HG03575 (cell line): ENCODE measurements around the gene UBE2G1.

Source experiments
- ATAC-seq: cut with Tn5 transposase; IDR thresholded peaks from one replicate; pipeline ENCODE4 v1.9.1; 2021; ENCODE audit not compliant: unreplicated experiment, insufficient number of reproducible peaks, low FRiP score; ENCODE audit errors: extremely low read depth

The UBE2G1 gene

GRCh38 chr17:4313221-4314114, 53.0 kb downstream of the UBE2G1 start:
- ATAC-seq, result no peak

GRCh38 chr17:4310354-4311060, 56.0 kb downstream of the UBE2G1 start:
- no peak for ATAC-seq

GRCh38 chr17:4309897-4310296, 56.6 kb downstream of the UBE2G1 start:
- ATAC-seq, result no peak

GRCh38 chr17:4307179-4307930, 59.1 kb downstream of the UBE2G1 start:
- no peak for ATAC-seq

GRCh38 chr17:4305224-4305623, 61.3 kb downstream of the UBE2G1 start:
- ATAC-seq, result no peak

- no peak for ATAC-seq
Observed at GRCh38 chr17:4304417-4305027, 62.0 kb downstream of the UBE2G1 start.

- ATAC-seq, result no peak
Observed at GRCh38 chr17:4301066-4301465, 65.4 kb downstream of the UBE2G1 start.

- ATAC-seq, result no peak
Observed at GRCh38 chr17:4297351-4297750, 69.1 kb downstream of the UBE2G1 start.

- ATAC-seq, result no peak
Observed at GRCh38 chr17:4295686-4296085, 70.8 kb downstream of the UBE2G1 start.

GRCh38 chr17:4293572-4293971, 72.9 kb downstream of the UBE2G1 start:
- ATAC-seq, result no peak

GRCh38 chr17:4287710-4288109, 78.8 kb downstream of the UBE2G1 start:
- ATAC-seq, result no peak

GRCh38 chr17:4276514-4276913, 90.0 kb downstream of the UBE2G1 start:
- no peak for ATAC-seq

- ATAC-seq, result no peak
Observed at GRCh38 chr17:4272972-4273368, 93.5 kb downstream of the UBE2G1 start.

- ATAC-seq, result no peak
Observed at GRCh38 chr17:4272213-4272971, 94.1 kb downstream of the UBE2G1 start.

GRCh38 chr17:4270736-4271135, 95.7 kb downstream of the UBE2G1 start:
- no peak for ATAC-seq

- ATAC-seq, result no peak
Observed at GRCh38 chr17:4269915-4270314, 96.6 kb downstream of the UBE2G1 start.

- no peak for ATAC-seq
Observed at GRCh38 chr17:4267402-4267801, 99.1 kb downstream of the UBE2G1 start.

GRCh38 chr17:4266550-4266949, 99.9 kb downstream of the UBE2G1 start:
- no peak for ATAC-seq
